Measurements from ENCODE around the gene GIN1. TPM values are rescaled to one million over a fixed set of nuclear protein-coding genes. Genes with fewer than 3 reads are reported as not detected.

Gene GIN1
- total and polyA plus RNA-seq, 9 of the 15 experiments (the other 6 are each of a cell fraction or from before 2014, with no cell fraction given): 2.4 to 9.8 (median 7.8) TPM

DNA sequence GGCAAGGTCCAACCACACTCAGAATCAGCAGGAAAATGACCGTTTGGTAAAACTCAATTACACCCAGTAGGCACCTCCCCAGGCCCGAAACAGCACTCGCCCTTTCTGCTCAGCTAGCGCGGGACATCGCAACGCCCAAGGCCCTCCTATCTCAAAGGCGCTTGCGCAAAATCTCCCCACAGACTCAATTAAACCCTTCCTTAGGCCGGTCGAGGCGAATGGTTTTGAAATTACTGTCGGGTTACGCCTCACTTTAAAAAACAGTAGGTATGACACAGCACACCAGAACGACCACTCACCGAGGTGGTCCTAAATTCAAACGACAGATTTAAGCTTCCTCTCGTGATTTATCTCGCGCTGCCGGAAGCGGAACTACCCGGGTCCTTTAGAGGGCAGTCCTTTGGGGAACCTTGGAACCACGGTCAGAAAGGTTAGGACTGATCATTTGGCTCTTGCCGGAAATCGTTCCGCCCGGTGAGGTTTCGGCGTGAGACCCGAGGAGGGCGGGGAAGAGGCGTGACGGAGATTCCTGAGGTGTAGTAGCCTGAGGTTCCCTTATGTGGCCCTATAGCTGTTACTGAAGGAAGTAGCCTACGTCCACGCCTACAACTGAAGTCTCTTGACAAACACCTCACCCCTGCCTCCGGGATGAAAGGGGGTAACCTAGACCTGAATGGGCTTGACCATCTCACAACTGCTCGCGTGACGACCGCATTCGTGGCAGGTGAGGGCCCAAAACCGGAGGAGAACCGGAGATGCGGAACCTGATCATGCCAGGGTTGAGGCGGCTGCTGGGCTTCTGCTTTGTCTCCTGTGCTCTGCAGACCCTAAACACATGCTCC is at the start of gene GIN1, which contains the start of gene PPIP5K2 (continued):
- TF ChIP-seq ILF3 (IDR thresholded peaks at IDR 0.05; ENCODE audit: borderline replicate concordance) (no peak), ZNF766 (CRISPR knock-in tag; conservative IDR thresholded peaks at IDR 0.05) (peak; percentile 84), MAFF (IDR thresholded peaks at IDR 0.05; ENCODE audit: low read length) (peak; percentile 51; the same call in 1 of the 2 replicates), KLF6 (CRISPR knock-in tag; IDR thresholded peaks at IDR 0.05; ENCODE audit: borderline replicate concordance) (no peak), GATAD2B (IDR thresholded peaks at IDR 0.05; ENCODE audit: borderline replicate concordance) (peak; percentile 78), RBM34 (IDR thresholded peaks at IDR 0.05; ENCODE audit: borderline replicate concordance, insufficient read depth, low read length) (no peak), EP400 (IDR thresholded peaks at IDR 0.05) (peak; percentile 92), SAP30 (IDR thresholded peaks at IDR 0.05; ENCODE audit: borderline replicate concordance, insufficient read depth, low read depth, low read length, poor library complexity, severe bottlenecking) (peak; percentile 86), THRAP3 (IDR thresholded peaks at IDR 0.05; ENCODE audit: borderline replicate concordance) (no peak), HNRNPH1 (optimal IDR thresholded peaks at IDR 0.05; ENCODE audit: low read depth, low read length) (no peak), ETV5 (CRISPR knock-in tag; IDR thresholded peaks at IDR 0.05; ENCODE audit: low read depth) (peak; percentile 85)
- TF ChIP-seq, protein P1, sequence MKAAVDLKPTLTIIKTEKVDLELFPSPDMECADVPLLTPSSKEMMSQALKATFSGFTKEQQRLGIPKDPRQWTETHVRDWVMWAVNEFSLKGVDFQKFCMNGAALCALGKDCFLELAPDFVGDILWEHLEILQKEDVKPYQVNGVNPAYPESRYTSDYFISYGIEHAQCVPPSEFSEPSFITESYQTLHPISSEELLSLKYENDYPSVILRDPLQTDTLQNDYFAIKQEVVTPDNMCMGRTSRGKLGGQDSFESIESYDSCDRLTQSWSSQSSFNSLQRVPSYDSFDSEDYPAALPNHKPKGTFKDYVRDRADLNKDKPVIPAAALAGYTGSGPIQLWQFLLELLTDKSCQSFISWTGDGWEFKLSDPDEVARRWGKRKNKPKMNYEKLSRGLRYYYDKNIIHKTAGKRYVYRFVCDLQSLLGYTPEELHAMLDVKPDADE (conservative IDR thresholded peaks at IDR 0.05; ENCODE audit: control insufficient read depth, low read depth, low read length): peak; percentile 70; the same call in 1 of the 2 replicates
- TF ChIP-seq, protein P2, sequence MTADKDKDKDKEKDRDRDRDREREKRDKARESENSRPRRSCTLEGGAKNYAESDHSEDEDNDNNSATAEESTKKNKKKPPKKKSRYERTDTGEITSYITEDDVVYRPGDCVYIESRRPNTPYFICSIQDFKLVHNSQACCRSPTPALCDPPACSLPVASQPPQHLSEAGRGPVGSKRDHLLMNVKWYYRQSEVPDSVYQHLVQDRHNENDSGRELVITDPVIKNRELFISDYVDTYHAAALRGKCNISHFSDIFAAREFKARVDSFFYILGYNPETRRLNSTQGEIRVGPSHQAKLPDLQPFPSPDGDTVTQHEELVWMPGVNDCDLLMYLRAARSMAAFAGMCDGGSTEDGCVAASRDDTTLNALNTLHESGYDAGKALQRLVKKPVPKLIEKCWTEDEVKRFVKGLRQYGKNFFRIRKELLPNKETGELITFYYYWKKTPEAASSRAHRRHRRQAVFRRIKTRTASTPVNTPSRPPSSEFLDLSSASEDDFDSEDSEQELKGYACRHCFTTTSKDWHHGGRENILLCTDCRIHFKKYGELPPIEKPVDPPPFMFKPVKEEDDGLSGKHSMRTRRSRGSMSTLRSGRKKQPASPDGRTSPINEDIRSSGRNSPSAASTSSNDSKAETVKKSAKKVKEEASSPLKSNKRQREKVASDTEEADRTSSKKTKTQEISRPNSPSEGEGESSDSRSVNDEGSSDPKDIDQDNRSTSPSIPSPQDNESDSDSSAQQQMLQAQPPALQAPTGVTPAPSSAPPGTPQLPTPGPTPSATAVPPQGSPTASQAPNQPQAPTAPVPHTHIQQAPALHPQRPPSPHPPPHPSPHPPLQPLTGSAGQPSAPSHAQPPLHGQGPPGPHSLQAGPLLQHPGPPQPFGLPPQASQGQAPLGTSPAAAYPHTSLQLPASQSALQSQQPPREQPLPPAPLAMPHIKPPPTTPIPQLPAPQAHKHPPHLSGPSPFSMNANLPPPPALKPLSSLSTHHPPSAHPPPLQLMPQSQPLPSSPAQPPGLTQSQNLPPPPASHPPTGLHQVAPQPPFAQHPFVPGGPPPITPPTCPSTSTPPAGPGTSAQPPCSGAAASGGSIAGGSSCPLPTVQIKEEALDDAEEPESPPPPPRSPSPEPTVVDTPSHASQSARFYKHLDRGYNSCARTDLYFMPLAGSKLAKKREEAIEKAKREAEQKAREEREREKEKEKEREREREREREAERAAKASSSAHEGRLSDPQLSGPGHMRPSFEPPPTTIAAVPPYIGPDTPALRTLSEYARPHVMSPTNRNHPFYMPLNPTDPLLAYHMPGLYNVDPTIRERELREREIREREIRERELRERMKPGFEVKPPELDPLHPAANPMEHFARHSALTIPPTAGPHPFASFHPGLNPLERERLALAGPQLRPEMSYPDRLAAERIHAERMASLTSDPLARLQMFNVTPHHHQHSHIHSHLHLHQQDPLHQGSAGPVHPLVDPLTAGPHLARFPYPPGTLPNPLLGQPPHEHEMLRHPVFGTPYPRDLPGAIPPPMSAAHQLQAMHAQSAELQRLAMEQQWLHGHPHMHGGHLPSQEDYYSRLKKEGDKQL (CRISPR knock-in tag; IDR thresholded peaks at IDR 0.05; ENCODE audit: borderline replicate concordance): no peak
- TF ChIP-seq, protein P3, sequence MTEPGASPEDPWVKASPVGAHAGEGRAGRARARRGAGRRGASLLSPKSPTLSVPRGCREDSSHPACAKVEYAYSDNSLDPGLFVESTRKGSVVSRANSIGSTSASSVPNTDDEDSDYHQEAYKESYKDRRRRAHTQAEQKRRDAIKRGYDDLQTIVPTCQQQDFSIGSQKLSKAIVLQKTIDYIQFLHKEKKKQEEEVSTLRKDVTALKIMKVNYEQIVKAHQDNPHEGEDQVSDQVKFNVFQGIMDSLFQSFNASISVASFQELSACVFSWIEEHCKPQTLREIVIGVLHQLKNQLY (CRISPR knock-in tag; conservative IDR thresholded peaks at IDR 0.05): no peak
- TF ChIP-seq, protein P4, sequence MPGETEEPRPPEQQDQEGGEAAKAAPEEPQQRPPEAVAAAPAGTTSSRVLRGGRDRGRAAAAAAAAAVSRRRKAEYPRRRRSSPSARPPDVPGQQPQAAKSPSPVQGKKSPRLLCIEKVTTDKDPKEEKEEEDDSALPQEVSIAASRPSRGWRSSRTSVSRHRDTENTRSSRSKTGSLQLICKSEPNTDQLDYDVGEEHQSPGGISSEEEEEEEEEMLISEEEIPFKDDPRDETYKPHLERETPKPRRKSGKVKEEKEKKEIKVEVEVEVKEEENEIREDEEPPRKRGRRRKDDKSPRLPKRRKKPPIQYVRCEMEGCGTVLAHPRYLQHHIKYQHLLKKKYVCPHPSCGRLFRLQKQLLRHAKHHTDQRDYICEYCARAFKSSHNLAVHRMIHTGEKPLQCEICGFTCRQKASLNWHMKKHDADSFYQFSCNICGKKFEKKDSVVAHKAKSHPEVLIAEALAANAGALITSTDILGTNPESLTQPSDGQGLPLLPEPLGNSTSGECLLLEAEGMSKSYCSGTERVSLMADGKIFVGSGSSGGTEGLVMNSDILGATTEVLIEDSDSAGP (CRISPR knock-in tag; IDR thresholded peaks at IDR 0.05): peak; percentile 49; the same call in 1 of the 2 replicates
